ENCODE results near the gene COX5B. TPM values are rescaled to one million over a fixed set of nuclear protein-coding genes. Genes with fewer than 3 reads are reported as not detected.

COX5B gene
- total and polyA plus RNA-seq, 9 of the 15 experiments (the other 6 are each of a cell fraction or from before 2014, with no cell fraction given) = 154 to 1,424 (median 487) TPM

DNA sequence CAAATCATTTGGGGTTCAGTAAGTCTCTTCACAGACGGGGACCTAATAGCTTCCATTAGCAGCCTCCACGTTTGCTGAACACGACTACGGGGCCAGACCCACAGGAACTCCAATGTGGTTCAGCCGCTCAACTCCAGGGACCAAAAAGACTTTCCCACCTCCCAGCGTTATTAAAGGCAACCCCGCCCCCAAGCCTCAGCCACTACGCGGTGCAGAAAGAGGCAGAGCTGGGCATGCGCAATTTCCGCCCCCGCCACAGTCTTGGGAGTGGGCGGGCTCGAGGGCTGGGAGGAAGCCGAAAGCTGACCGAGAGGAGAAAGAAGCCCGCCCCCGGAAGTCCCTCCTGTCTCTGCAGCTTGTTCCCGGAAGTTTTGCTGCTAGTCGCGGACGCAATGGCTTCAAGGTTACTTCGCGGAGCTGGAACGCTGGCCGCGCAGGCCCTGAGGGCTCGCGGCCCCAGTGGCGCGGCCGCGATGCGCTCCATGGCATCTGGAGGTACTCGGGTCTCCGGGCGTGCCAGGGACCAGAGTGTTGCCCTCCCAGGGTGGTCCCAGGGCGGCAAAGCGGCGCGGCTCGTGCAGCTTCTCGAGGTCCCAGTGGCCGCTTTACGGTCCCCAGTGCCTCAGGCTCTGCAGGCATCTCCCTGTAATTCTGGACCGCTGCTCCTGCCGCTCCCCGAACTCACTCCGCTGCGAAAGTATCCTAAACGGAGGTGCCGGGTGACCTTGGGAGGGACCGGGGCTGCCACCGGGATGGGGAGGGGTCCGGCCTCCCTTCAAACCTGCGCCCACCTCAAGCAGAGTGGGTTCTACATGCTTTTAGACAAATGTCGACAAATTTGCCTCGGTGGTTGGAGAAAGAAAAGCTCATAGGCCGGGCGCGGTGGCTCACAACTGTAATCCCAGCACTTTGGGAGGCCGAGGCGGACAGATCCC, at the start of gene COX5B (continued):
- peak; percentile 8 for TF ChIP-seq ZNF146 (CRISPR knock-in tag; IDR thresholded peaks at IDR 0.05; ENCODE audit: unreplicated experiment)
- TF ChIP-seq, protein P1, sequence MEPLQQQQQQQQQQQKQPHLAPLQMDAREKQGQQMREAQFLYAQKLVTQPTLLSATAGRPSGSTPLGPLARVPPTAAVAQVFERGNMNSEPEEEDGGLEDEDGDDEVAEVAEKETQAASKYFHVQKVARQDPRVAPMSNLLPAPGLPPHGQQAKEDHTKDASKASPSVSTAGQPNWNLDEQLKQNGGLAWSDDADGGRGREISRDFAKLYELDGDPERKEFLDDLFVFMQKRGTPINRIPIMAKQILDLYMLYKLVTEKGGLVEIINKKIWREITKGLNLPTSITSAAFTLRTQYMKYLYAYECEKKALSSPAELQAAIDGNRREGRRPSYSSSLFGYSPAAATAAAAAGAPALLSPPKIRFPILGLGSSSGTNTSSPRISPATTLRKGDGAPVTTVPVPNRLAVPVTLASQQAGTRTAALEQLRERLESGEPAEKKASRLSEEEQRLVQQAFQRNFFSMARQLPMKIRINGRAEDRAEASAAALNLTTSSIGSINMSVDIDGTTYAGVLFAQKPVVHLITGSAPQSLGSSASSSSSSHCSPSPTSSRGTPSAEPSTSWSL (CRISPR knock-in tag; IDR thresholded peaks at IDR 0.05; ENCODE audit: borderline replicate concordance) = no peak
- no peak for TF ChIP-seq ADNP (tag; IDR thresholded peaks at IDR 0.05)
- TF ChIP-seq NR1H2 (CRISPR knock-in tag; IDR thresholded peaks at IDR 0.05) = no peak; the same call in 1 of the 2 replicates
- TF ChIP-seq SETDB1 (IDR thresholded peaks at IDR 0.05; ENCODE audit: low read length) = peak; percentile 13
- TF ChIP-seq SNRNP70 (optimal IDR thresholded peaks at IDR 0.05; ENCODE audit: low read depth, low read length) = no peak
- TF ChIP-seq HDAC8 (tag; IDR thresholded peaks at IDR 0.05) = no peak
- peak; percentile 57; the same call in 1 of the 2 replicates for TF ChIP-seq KAT7 (CRISPR knock-in tag; IDR thresholded peaks at IDR 0.05; ENCODE audit: borderline replicate concordance)
- TF ChIP-seq MIER1 (IDR thresholded peaks at IDR 0.05; ENCODE audit: low read depth) = no peak
- TF ChIP-seq, protein P2, sequence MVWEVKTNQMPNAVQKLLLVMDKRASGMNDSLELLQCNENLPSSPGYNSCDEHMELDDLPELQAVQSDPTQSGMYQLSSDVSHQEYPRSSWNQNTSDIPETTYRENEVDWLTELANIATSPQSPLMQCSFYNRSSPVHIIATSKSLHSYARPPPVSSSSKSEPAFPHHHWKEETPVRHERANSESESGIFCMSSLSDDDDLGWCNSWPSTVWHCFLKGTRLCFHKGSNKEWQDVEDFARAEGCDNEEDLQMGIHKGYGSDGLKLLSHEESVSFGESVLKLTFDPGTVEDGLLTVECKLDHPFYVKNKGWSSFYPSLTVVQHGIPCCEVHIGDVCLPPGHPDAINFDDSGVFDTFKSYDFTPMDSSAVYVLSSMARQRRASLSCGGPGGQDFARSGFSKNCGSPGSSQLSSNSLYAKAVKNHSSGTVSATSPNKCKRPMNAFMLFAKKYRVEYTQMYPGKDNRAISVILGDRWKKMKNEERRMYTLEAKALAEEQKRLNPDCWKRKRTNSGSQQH (CRISPR knock-in tag; IDR thresholded peaks at IDR 0.05) = no peak
- TF ChIP-seq GATAD2B (IDR thresholded peaks at IDR 0.05; ENCODE audit: borderline replicate concordance) = no peak
- TF ChIP-seq, protein P3, sequence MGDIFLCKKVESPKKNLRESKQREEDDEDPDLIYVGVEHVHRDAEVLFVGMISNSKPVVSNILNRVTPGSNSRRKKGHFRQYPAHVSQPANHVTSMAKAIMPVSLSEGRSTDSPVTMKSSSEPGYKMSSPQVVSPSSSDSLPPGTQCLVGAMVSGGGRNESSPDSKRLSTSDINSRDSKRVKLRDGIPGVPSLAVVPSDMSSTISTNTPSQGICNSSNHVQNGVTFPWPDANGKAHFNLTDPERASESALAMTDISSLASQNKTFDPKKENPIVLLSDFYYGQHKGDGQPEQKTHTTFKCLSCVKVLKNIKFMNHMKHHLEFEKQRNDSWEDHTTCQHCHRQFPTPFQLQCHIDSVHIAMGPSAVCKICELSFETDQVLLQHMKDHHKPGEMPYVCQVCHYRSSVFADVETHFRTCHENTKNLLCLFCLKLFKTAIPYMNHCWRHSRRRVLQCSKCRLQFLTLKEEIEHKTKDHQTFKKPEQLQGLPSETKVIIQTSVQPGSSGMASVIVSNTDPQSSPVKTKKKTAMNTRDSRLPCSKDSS (IDR thresholded peaks at IDR 0.05; ENCODE audit: low read depth, partially characterized antibody) = no peak
- TF ChIP-seq ZNF143 (CRISPR knock-in tag; IDR thresholded peaks at IDR 0.05) = 0 out of 2 replicates have a peak, but pooled peaks have one; percentile 18
- no peak for TF ChIP-seq ZNF79 (CRISPR knock-in tag; IDR thresholded peaks at IDR 0.05; ENCODE audit: low read depth)

Data from K562 (cell line).